RPMI8226 (cell line): Measurements from ENCODE around the gene COX7B2.

Source experiments
- DNase-seq: peaks from one replicate; pipeline ENCODE4 v3.0.0-alpha.2; 2015

COX7B2 gene

DNA sequence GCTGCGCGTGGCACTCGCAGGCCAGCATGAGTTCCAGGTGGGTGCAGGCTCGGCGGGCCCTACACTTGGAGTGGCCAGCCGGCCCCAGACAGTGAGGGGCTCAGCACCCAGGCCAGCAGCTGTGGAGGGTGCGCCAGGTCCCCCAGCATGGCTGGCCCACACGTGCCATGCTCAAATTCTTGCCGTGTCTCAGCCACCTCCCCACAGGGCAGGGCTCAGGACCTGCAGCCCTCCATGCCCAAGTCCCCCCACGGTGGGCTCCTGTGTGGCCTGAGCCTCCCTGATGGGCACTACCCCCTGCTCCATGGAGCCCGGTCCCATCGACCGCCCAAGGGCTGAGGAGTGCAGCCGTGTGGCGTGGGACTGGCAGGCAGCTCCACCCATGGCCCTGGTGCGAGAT lies 210.2 kb downstream of the COX7B2 start:
- no peak for DNase-seq
